Measurements from ENCODE around the gene SEM1.

The SEM1 gene

GRCh38 chr7:96685353-96685752, 24.3 kb downstream of the SEM1 start:
- Histone ChIP-seq H3K27ac (replicated peaks) (no peak overlapping the region), H3K4me3 (replicated peaks; ENCODE audit: insufficient read depth, low read length) (no peak overlapping the region), H3K27me3 (ENCODE audit: insufficient read depth, poor library complexity, severe bottlenecking) (no peaks in the 10 kb centered on the region)
- TF ChIP-seq GABPA (IDR thresholded peaks at IDR 0.05; ENCODE audit: low read depth) = no peak
- no peak for TF ChIP-seq SPI1 (IDR thresholded peaks at IDR 0.05; ENCODE audit: borderline replicate concordance, low read depth)
- TF ChIP-seq CTCF (IDR thresholded peaks at IDR 0.05; ENCODE audit: insufficient read depth, low read length) = no peak
- no peak for TF ChIP-seq POLR2AphosphoS5 (IDR thresholded peaks at IDR 0.05; ENCODE audit: low read depth)
- no peak for TF ChIP-seq REST (IDR thresholded peaks at IDR 0.05; ENCODE audit: insufficient replicate concordance, low read depth)
- DNase-seq (ENCODE audit: low read depth in 1 of 2, low spot score in 1 of 2) = no peak

GRCh38 chr7:96679886-96680285, 29.8 kb downstream of the SEM1 start:
- Histone ChIP-seq H3K4me3 (replicated peaks; ENCODE audit: insufficient read depth, low read length) (no peak overlapping the region), H3K27me3 (ENCODE audit: insufficient read depth, poor library complexity, severe bottlenecking) (no peaks in the 10 kb centered on the region), H3K27ac (replicated peaks) (no peak overlapping the region)
- TF ChIP-seq POLR2AphosphoS5 (IDR thresholded peaks at IDR 0.05; ENCODE audit: low read depth) (no peak), REST (IDR thresholded peaks at IDR 0.05; ENCODE audit: insufficient replicate concordance, low read depth) (no peak), SPI1 (IDR thresholded peaks at IDR 0.05; ENCODE audit: borderline replicate concordance, low read depth) (no peak), CTCF (IDR thresholded peaks at IDR 0.05; ENCODE audit: insufficient read depth, low read length) (no peak), GABPA (IDR thresholded peaks at IDR 0.05; ENCODE audit: low read depth) (no peak)
- DNase-seq (ENCODE audit: low read depth in 1 of 2, low spot score in 1 of 2) = no peak

GRCh38 chr7:96676919-96677318, 32.7 kb downstream of the SEM1 start:
- DNase-seq (ENCODE audit: low read depth in 1 of 2, low spot score in 1 of 2) = no peak
- no peak overlapping the region for H3K4me3 ChIP-seq (replicated peaks; ENCODE audit: insufficient read depth, low read length)
- no peak overlapping the region for H3K27ac ChIP-seq (replicated peaks)
- H3K27me3 ChIP-seq (ENCODE audit: insufficient read depth, poor library complexity, severe bottlenecking) = no peaks in the 10 kb centered on the region
- TF ChIP-seq SPI1 (IDR thresholded peaks at IDR 0.05; ENCODE audit: borderline replicate concordance, low read depth) (no peak), GABPA (IDR thresholded peaks at IDR 0.05; ENCODE audit: low read depth) (no peak), CTCF (IDR thresholded peaks at IDR 0.05; ENCODE audit: insufficient read depth, low read length) (no peak), REST (IDR thresholded peaks at IDR 0.05; ENCODE audit: insufficient replicate concordance, low read depth) (no peak), POLR2AphosphoS5 (IDR thresholded peaks at IDR 0.05; ENCODE audit: low read depth) (no peak)

All from HL-60 (cell line).